OCI-LY7 (cell line): ENCODE data around the gene HOXC10. TPM values are rescaled to one million over a fixed set of nuclear protein-coding genes. Genes with fewer than 3 reads are reported as not detected.

Experiments used
- BruUV-seq: library from RNA; stranded (reverse); fragments of 400-500 nt; replicated peaks from 2 replicates; lab custom pipeline; 2021; lab: Mats Ljungman, UMichigan
- CTCF ChIA-PET: fragments of 300-600 bp; sonication (Branson Sonifier 250); formaldehyde crosslinking; loops from one replicate; lab custom pipeline; 2022; ENCODE audit warnings: antibody characterized with exemption; ENCODE audit not compliant: unreplicated experiment; lab: Charles Lee
- POLR2A ChIA-PET: fragments of 300-600 bp; sonication (Branson Sonifier 250); formaldehyde crosslinking; loops from one replicate; lab custom pipeline; 2022; ENCODE audit warnings: antibody characterized with exemption; lab: Charles Lee
- DNase-seq: peaks from one replicate; pipeline ENCODE4 v3.0.0-alpha.2; 2015; ENCODE audit warnings: low spot score
- H2AFZ ChIP-seq: fragments of 200-600 bp; sonication (generic), shearing (Covaris generic); 2 replicates; pipeline ENCODE4 v1.6.1; 2014; ENCODE audit warnings: mild to moderate bottlenecking, antibody characterized with exemption, low read length, moderate library complexity
- H3K27ac ChIP-seq: fragments of 200-600 bp; sonication (generic); 2 replicates; pipeline ENCODE4 v1.5.1; 2014; ENCODE audit warnings: mixed run types, low read depth, mild to moderate bottlenecking, moderate library complexity, low read length, inconsistent platforms; ENCODE audit not compliant: poor library complexity, severe bottlenecking
- H3K36me3 ChIP-seq: fragments of 200-600 bp; sonication (generic); 2 replicates; pipeline ENCODE4 v1.6.1; 2014; ENCODE audit warnings: mild to moderate bottlenecking, antibody characterized with exemption, low read length, moderate library complexity, mixed read lengths; ENCODE audit not compliant: insufficient read depth
- H3K4me1 ChIP-seq: fragments of 200-600 bp; sonication (generic); 2 replicates; pipeline ENCODE4 v1.5.1; 2014; ENCODE audit warnings: mild to moderate bottlenecking, low read length; ENCODE audit not compliant: insufficient read depth, poor library complexity, severe bottlenecking
- H3K4me2 ChIP-seq: fragments of 200-600 bp; sonication (generic); 2 replicates; pipeline ENCODE4 v1.6.1; 2014; ENCODE audit warnings: mild to moderate bottlenecking, low read length
- H3K4me3 ChIP-seq: fragments of 200-600 bp; sonication (generic); 2 replicates; pipeline ENCODE4 v1.5.1; 2014; ENCODE audit warnings: mild to moderate bottlenecking, low read depth, low read length; ENCODE audit not compliant: poor library complexity, severe bottlenecking
- H3K79me2 ChIP-seq: fragments of 200-600 bp; sonication (generic); 2 replicates; pipeline ENCODE4 v1.6.1; 2016; ENCODE audit warnings: low read depth, mild to moderate bottlenecking, low read length, moderate library complexity, mixed read lengths; ENCODE audit not compliant: insufficient read depth
- H3K9me2 ChIP-seq: fragments of 200-600 bp; sonication (generic); 2 replicates; pipeline ENCODE4 v1.6.1; 2016; ENCODE audit warnings: mild to moderate bottlenecking, low read length, mixed read lengths; ENCODE audit not compliant: insufficient read depth
- H3K9me3 ChIP-seq: fragments of 200-600 bp; sonication (generic); 2 replicates; pipeline ENCODE4 v1.6.1; 2014; ENCODE audit warnings: mild to moderate bottlenecking, mixed run types, low read length, mixed read lengths
- H4K20me1 ChIP-seq: fragments of 200-600 bp; sonication (generic); 2 replicates; pipeline ENCODE4 v1.6.1; 2014; ENCODE audit warnings: mild to moderate bottlenecking, antibody characterized with exemption, low read length, moderate library complexity, mixed read lengths; ENCODE audit not compliant: insufficient read depth
- EZH2phosphoT487 ChIP-seq: fragments of 200-600 bp; sonication (generic); IDR thresholded peaks from 2 replicates; pipeline ENCODE4 v1.6.1; 2018; ENCODE audit warnings: low read depth, borderline replicate concordance, mild to moderate bottlenecking, mixed run types, antibody characterized with exemption, low read length, moderate library complexity, mixed read lengths
- intact Hi-C: fragments of 100-400 bp; cut with micrococcal nuclease; formaldehyde crosslinking; loops from one replicate; pipeline ENCODE4 v1.10.0; 2022; ENCODE audit not compliant: unreplicated experiment
- total RNA-seq, 2 experiments: library from RNA; depleted of rRNA in 1 of 2; stranded (reverse); fragments of >200 nt in 1 of 2; shearing (Covaris generic) in 1 of 2; gene quantifications; 2 replicates each; pipeline ENCODE4 v1.2.3, GENCODE V29; 2014 to 2022
- TF ChIP-seq, protein P1 (sequence below): fragments of 200-600 bp; sonication (generic); conservative IDR thresholded peaks from 2 replicates; pipeline ENCODE4 v1.5.1; 2014; ENCODE audit warnings: mild to moderate bottlenecking, antibody characterized with exemption, low read length, moderate library complexity, mixed read lengths

Gene HOXC10
- total RNA-seq, 2 experiments from 2014 or later: 0.25 to 0.28 TPM

GRCh38 chr12:54006559-54007220, 21.7 kb downstream of the HOXC10 start:
- Histone ChIP-seq H3K27ac (no peak overlapping the region), H3K9me3 (no peaks in the 10 kb centered on the region), H3K4me3 (peak overlapping the region; percentile 44), H3K4me2 (peak overlapping the region; percentile 70), H4K20me1 (no peaks in the 10 kb centered on the region), H3K9me2 (no peaks in the 10 kb centered on the region), H3K4me1 (peaks cover 35% of the 10 kb centered on the region), H3K79me2 (no peaks in the 10 kb centered on the region), H3K36me3 (no peaks in the 10 kb centered on the region), H2AFZ (peak overlapping the region; percentile 77; the same call in 1 of the 2 replicates)
- ChIA-PET POLR2A (interaction anchor here (0.9 to 1.6 kb wide), 4 partner anchors 10 to 59 kb away, joined by 3 to 4 read pairs (median 4); partner anchors contain the start of gene HOXC4), CTCF (interaction anchor here (0.6 kb wide), 2 partner anchors 16 to 26 kb away, joined by 3 read pairs; no protein-coding TSS in a partner anchor)
- no TSS peak for BruUV-seq
- intact Hi-C loops: loop anchor here (1.0 to 2.0 kb wide), 6 partner anchors 26 to 210 kb away; no protein-coding TSS in a partner anchor
- TF ChIP-seq, protein P1, sequence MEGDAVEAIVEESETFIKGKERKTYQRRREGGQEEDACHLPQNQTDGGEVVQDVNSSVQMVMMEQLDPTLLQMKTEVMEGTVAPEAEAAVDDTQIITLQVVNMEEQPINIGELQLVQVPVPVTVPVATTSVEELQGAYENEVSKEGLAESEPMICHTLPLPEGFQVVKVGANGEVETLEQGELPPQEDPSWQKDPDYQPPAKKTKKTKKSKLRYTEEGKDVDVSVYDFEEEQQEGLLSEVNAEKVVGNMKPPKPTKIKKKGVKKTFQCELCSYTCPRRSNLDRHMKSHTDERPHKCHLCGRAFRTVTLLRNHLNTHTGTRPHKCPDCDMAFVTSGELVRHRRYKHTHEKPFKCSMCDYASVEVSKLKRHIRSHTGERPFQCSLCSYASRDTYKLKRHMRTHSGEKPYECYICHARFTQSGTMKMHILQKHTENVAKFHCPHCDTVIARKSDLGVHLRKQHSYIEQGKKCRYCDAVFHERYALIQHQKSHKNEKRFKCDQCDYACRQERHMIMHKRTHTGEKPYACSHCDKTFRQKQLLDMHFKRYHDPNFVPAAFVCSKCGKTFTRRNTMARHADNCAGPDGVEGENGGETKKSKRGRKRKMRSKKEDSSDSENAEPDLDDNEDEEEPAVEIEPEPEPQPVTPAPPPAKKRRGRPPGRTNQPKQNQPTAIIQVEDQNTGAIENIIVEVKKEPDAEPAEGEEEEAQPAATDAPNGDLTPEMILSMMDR: no peak
- no peak for TF ChIP-seq EZH2phosphoT487
- no peak for DNase-seq

DNA sequence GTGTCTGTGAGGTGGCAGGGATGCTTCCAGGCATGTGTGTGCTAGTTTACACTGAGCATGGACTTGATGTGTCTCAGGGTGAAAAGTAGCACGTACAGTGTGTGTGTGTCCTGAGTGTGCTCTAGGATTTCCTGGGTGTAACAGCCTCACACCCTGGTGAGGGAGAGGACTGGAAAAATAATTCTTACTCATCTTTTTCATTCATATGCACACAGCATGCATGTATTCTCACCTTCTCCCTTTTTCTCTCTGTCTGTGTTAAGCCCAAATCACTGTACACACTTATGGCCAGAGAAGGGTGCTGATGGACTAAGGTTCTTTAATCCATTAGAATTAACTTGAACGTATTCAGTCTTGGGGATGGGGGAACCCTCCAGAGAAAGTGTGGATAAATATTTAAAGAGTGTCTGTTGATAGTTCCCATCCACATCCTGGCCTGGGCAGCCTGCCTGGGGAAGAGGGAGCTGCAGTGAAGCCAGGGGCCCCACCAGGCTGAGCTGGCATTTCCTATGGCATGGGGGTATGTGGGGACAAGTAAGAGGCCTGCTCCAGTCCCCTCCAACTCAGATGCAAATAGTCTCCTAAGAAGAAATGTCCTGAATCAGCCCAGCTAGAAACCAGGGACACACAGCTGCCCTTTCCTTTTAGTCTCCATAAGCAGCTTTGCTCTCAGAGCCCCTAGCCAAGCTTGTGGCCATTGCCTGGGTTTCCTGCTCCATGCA, 22.8 kb downstream of the HOXC10 start:
- intact Hi-C loops: loop anchor here (2.0 kb wide), 1 partner anchor 209 kb away; no protein-coding TSS in a partner anchor
- no peak for TF ChIP-seq EZH2phosphoT487
- TF ChIP-seq, protein P1: no peak

More for the DNA sequence above, 22.8 kb downstream of the HOXC10 start:
- Histone ChIP-seq H3K79me2 (no peaks in the 10 kb centered on the region), H4K20me1 (no peaks in the 10 kb centered on the region), H2AFZ (no peak overlapping the region), H3K4me1 (peaks cover 38% of the 10 kb centered on the region), H3K4me2 (no peak overlapping the region), H3K27ac (no peak overlapping the region), H3K9me3 (no peaks in the 10 kb centered on the region), H3K9me2 (no peaks in the 10 kb centered on the region), H3K4me3 (no peak overlapping the region), H3K36me3 (no peaks in the 10 kb centered on the region)
- ChIA-PET CTCF (interaction anchor here (0.5 to 0.6 kb wide), 2 partner anchors 152 to 255 kb away, joined by 3 to 4 read pairs; no protein-coding TSS in a partner anchor), POLR2A (interaction anchor here (1.4 to 1.6 kb wide), 2 partner anchors 10 to 46 kb away, joined by 4 read pairs; partner anchors contain the start of gene HOXC4)
- no peak for DNase-seq
- BruUV-seq: no TSS peak
